ENCODE results near the gene ENTPD3. TPM values are rescaled to one million over a fixed set of nuclear protein-coding genes. Genes with fewer than 3 reads are reported as not detected.

Gene ENTPD3
- total and polyA plus RNA-seq, 2 donors (not counting 1 experiment from before 2014, with no cell fraction given): not detected

- Histone ChIP-seq H3K36me3 (replicated peaks in 1 of 2; ENCODE audit: control extremely low read depth in 1 of 2, control insufficient read depth in 1 of 2, extremely low read depth in 1 of 2, insufficient read depth in 2 of 2, low read length in 1 of 2) (no peaks in the 10 kb centered on the region), H4K20me1 (ENCODE audit: control insufficient read depth, insufficient read depth, low read length, poor library complexity, severe bottlenecking) (no peaks in the 10 kb centered on the region), H3K9ac (ENCODE audit: low read length) (no peak overlapping the region), H3K4me2 (replicated peaks; ENCODE audit: low read depth, low read length, poor library complexity, severe bottlenecking) (no peak overlapping the region), H3K27ac (ENCODE audit: low read length in 2 of 2) (no peak overlapping the region), H2AFZ (ENCODE audit: insufficient read depth, low read depth, low read length, poor library complexity, severe bottlenecking) (no peak overlapping the region), H3K9me3 (ENCODE audit: control extremely low read depth in 1 of 3, control insufficient read depth in 2 of 3, insufficient read depth in 1 of 3, low read length in 2 of 3) (peaks cover 0 to 2% (median 0%) of the 10 kb centered on the region in 3 donors), H3K79me2 (ENCODE audit: control insufficient read depth, insufficient read depth, low read length) (no peaks in the 10 kb centered on the region), H3K4me3 (ENCODE audit: control extremely low read depth in 1 of 5, extremely low read depth in 1 of 5, insufficient read depth in 1 of 5, low read depth in 2 of 5, low read length in 4 of 5) (no peak overlapping the region), H3K27me3 (replicated peaks in 1 of 4; ENCODE audit: control extremely low read depth in 1 of 4, control insufficient read depth in 3 of 4, insufficient read depth in 4 of 4, low read length in 3 of 4) (no peaks in the 10 kb centered on the region), H3K4me1 (ENCODE audit: control insufficient read depth in 2 of 2, insufficient read depth in 2 of 2, low read length in 2 of 2) (no peaks in the 10 kb centered on the region)
- Mint-ChIP-seq H3K9me3 (ENCODE audit: insufficient read depth) (peaks cover 4% of the 10 kb centered on the region), H3K4me1 (no peaks in the 10 kb centered on the region), H3K27me3 (peaks cover 7% of the 10 kb centered on the region), H3K27ac (no peak overlapping the region), H3K4me3 (no peak overlapping the region)
- TF ChIP-seq, protein P1, sequence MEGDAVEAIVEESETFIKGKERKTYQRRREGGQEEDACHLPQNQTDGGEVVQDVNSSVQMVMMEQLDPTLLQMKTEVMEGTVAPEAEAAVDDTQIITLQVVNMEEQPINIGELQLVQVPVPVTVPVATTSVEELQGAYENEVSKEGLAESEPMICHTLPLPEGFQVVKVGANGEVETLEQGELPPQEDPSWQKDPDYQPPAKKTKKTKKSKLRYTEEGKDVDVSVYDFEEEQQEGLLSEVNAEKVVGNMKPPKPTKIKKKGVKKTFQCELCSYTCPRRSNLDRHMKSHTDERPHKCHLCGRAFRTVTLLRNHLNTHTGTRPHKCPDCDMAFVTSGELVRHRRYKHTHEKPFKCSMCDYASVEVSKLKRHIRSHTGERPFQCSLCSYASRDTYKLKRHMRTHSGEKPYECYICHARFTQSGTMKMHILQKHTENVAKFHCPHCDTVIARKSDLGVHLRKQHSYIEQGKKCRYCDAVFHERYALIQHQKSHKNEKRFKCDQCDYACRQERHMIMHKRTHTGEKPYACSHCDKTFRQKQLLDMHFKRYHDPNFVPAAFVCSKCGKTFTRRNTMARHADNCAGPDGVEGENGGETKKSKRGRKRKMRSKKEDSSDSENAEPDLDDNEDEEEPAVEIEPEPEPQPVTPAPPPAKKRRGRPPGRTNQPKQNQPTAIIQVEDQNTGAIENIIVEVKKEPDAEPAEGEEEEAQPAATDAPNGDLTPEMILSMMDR (IDR thresholded peaks at IDR 0.05): no peak
- no peak for TF ChIP-seq EZH2 (IDR thresholded peaks at IDR 0.05; ENCODE audit: borderline replicate concordance, insufficient read depth, low read depth, low read length, poor library complexity, severe bottlenecking)
- DNase-seq (no peak), ATAC-seq (ENCODE audit: low read depth) (no peak)
- ChIA-PET POLR2A (no interaction called here), CTCF (no interaction called here)
- intact Hi-C loops (cut with micrococcal nuclease): no loop called here
- 100% methylated on average over 3 of the region's 4 CpGs for WGBS (ENCODE audit: insufficient coverage)
These were observed 10.9 kb downstream of the ENTPD3 start for GRCh38 chr3:40397912-40398311.

GRCh38 chr3:40398346-40398745 is 11.4 kb downstream of the ENTPD3 start:
- H3K4me1 Mint-ChIP-seq: no peaks in the 10 kb centered on the region
- Histone ChIP-seq H3K4me1 (ENCODE audit: control insufficient read depth in 2 of 2, insufficient read depth in 2 of 2, low read length in 2 of 2) (no peaks in the 10 kb centered on the region), H3K27ac (ENCODE audit: low read length in 2 of 2) (no peak overlapping the region), H3K9ac (ENCODE audit: low read length) (no peak overlapping the region), H3K79me2 (ENCODE audit: control insufficient read depth, insufficient read depth, low read length) (no peaks in the 10 kb centered on the region), H3K9me3 (ENCODE audit: control extremely low read depth in 1 of 3, control insufficient read depth in 2 of 3, insufficient read depth in 1 of 3, low read length in 2 of 3) (peaks cover 0 to 2% (median 0%) of the 10 kb centered on the region in 3 donors), H3K36me3 (replicated peaks in 1 of 2; ENCODE audit: control extremely low read depth in 1 of 2, control insufficient read depth in 1 of 2, extremely low read depth in 1 of 2, insufficient read depth in 2 of 2, low read length in 1 of 2) (no peaks in the 10 kb centered on the region), H3K4me2 (replicated peaks; ENCODE audit: low read depth, low read length, poor library complexity, severe bottlenecking) (no peak overlapping the region), H4K20me1 (ENCODE audit: control insufficient read depth, insufficient read depth, low read length, poor library complexity, severe bottlenecking) (no peaks in the 10 kb centered on the region), H2AFZ (ENCODE audit: insufficient read depth, low read depth, low read length, poor library complexity, severe bottlenecking) (no peak overlapping the region), H3K27me3 (replicated peaks in 1 of 4; ENCODE audit: control extremely low read depth in 1 of 4, control insufficient read depth in 3 of 4, insufficient read depth in 4 of 4, low read length in 3 of 4) (no peaks in the 10 kb centered on the region), H3K4me3 (ENCODE audit: control extremely low read depth in 1 of 5, extremely low read depth in 1 of 5, insufficient read depth in 1 of 5, low read depth in 2 of 5, low read length in 4 of 5) (no peak overlapping the region)
- POLR2A ChIA-PET: no interaction called here
- CTCF ChIA-PET: no interaction called here
- H3K9me3 Mint-ChIP-seq (ENCODE audit: insufficient read depth): peaks cover 4% of the 10 kb centered on the region
- TF ChIP-seq, protein P1 (IDR thresholded peaks at IDR 0.05): no peak
- TF ChIP-seq EZH2 (IDR thresholded peaks at IDR 0.05; ENCODE audit: borderline replicate concordance, insufficient read depth, low read depth, low read length, poor library complexity, severe bottlenecking): no peak
- 89% methylated on average over 1 of the region's 3 CpGs for WGBS (ENCODE audit: insufficient coverage)
- H3K27ac Mint-ChIP-seq: no peak overlapping the region
- H3K27me3 Mint-ChIP-seq: peaks cover 7% of the 10 kb centered on the region
- no peak for ATAC-seq (ENCODE audit: low read depth)
- no peak for DNase-seq
- H3K4me3 Mint-ChIP-seq: no peak overlapping the region
- intact Hi-C loops (cut with micrococcal nuclease): no loop called here
